Limb (tissue), 2 donors: ENCODE results near the gene PPM1J.

ENCODE experiments used
- DNase-seq, 2 donors: peaks; one replicate each; pipeline ENCODE4 v3.0.0-alpha.2; 2016; ENCODE audit errors: extremely low spot score in 2 of 2

The PPM1J gene

GRCh38 chr1:112704934-112705627, 10.1 kb downstream of the PPM1J start:
- DNase-seq: peak; percentile 86 to 93

DNA sequence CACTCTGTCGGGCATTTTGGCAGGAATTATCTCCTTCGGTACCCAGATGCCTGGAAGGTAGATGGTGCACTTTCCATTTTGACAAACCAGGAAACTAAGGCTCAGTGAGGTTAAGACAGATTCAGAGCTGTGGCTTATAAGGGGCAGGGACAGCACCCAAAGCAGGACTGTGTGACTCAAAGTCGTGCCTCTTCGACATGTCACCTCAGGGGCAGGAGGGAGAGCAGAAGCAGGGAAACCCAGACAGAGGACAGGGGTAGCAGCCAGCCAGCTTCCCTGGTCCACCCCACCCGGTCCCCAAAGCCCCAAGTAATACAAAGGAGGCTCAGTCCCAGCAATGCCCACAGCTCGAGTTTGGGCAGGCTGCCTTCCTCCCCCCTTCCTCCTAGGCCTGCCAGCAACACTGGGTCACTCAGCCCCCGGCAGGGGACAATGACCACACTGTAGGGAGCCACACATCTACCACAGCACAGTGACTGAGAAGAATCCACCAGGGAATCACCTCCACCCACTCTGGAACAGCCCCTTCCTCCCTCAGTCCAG, 10.7 kb downstream of the PPM1J start:
- no peak for DNase-seq

GRCh38 chr1:112703706-112704105, 11.4 kb downstream of the PPM1J start:
- no peak for DNase-seq

GRCh38 chr1:112702420-112703261, 12.5 kb downstream of the PPM1J start:
- no peak for DNase-seq

GRCh38 chr1:112702067-112702395, 13.1 kb downstream of the PPM1J start:
- no peak for DNase-seq

DNA sequence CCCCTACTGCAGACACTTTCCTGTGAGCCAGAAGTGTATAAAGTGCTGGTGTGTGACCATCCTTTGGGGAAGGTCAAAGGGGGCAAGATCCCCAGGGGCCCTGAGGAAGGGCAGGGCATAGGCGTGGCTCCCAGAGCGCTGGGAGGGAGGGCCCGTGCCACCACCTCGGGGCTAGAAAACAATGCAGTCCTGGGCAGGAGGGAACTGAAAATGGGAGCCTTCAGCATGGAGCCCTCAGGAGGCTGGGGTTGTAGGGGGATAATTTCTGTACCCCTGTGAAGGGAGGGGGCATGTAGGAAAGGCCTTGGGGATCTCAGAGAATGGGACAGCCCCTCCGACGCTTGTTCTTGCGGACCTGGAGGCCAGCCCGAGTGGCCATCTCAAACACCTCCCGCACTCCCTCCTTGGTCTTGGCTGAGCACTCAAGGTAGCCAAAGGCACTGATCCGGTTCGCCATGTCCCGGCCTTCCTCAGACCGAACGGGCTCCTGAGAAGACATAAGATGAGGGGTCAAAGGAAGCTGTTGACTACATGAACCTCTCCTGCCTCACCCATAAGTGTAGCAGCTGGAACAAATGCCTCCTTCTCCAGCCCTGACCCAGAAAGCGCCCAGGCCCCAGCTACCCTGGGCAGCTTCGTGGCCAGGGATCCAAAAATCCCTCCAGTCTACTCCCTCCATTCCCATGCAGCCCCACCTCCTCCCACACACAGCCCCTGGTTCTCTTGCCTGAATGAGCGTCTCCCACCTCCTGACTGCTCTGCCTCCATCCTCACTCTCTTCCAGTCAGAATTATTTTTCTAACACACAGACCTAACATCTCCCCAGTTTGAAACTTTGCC, 13.7 kb downstream of the PPM1J start:
- peak in 1 of 2 donors; percentile 24 for DNase-seq

- DNase-seq: peak; percentile 90 to 95
These were observed 14.6 kb downstream of the PPM1J start for GRCh38 chr1:112700290-112701226.

DNA sequence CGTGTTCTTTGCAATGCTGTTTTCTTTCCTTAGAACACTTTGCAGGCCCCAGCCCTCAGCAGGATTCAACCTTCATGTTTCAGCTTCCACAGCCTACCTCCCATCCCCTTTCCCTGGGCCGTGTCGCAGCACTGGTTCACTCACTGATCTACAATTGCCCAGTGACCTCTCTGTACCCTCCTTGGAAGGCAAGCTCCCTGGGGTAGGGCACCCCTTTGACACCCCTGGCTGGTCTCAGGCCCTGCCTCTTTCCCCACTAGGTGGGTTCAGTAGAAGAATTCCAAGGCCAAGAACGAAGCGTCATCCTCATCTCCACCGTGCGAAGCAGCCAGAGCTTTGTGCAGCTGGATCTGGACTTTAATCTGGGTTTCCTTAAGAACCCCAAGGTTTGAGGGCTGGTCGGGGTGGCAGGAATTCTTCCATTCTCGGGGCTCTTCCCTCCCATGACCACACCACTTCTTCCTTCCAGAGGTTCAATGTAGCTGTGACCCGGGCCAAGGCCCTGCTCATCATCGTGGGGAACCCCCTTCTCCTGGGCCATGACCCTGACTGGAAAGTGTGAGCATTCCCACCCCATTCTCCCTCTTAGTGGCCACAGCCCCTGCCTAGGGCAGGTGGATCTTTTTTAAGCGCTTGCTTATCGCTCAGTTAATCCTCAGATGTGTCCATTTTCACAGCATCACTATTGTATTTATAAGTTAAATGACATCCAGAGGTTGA, 15.5 kb downstream of the PPM1J start:
- DNase-seq: peak in 1 of 2 donors; percentile 21

- DNase-seq: peak in 1 of 2 donors; percentile 26
These were observed 16.5 kb downstream of the PPM1J start for GRCh38 chr1:112698366-112699310.

DNA sequence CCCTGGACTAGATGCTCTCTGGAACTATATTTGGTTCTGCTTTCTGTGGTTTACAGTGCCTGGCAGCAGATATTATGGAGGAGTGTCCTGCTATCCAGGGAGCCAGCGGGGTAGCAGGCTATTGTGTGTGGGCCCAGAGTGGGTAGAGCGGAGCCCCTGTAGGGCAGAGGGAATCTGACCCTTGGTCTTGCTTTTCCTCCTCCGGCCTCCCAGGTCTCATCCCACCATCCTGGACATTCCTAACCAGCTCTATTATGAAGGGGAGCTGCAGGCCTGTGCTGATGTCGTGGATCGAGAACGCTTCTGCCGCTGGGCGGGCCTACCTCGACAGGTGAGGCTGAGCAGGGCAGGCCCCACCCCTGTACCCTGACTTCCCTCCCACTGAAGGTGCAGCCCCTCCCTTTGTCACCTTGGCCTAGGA, 17.3 kb downstream of the PPM1J start:
- no peak for DNase-seq

DNA sequence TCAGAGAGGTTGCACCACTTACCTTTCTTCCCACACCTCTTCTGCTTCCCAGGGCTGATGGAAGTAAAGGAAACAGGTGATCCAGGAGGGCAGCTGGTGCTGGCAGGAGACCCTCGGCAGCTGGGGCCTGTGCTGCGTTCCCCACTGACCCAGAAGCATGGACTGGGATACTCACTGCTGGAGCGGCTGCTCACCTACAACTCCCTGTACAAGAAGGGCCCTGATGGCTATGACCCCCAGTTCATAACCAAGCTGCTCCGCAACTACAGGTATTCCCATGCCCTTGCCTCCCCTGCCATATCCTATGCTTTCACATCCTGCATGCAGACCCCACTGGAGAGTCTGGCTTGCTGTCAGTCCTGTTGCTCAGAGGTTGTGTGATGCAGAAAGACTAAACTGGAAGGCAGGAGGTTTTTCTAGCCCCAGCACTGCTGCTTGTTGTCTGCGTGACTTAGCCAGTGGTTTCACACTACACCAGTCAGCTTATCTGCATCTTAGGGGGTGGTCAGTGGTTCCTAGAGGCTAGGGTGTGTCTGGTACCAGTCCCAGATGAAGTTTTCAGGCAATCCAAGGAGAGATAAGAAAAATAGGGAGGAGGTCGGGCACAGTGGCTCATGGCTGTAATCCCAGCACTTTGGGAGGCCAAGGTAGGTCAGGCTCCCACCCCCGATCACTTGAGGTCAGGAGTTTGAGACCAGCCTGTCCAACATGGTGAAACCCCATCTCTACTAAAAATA, 18.4 kb downstream of the PPM1J start:
- DNase-seq: no peak

DNA sequence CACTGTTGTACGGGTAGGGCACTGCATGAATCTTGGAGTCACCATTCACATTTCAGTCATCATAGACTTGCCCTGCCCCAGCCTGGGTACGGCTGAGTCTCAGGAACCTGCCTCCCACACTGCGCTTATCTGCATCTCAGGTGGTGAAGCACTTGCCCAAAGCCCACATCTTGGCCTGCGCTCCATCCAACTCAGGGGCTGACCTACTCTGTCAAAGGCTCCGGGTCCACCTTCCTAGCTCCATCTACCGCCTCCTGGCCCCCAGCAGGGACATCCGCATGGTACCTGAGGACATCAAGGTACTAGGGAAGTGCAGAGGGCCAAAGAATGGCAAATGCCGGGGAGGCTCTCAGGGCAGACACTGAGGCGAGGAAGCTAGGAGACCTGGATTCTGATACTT, 19.9 kb downstream of the PPM1J start:
- DNase-seq: no peak

- no peak for DNase-seq
These were observed 20.7 kb downstream of the PPM1J start for GRCh38 chr1:112694363-112694929.

GRCh38 chr1:112693821-112694220, 21.3 kb downstream of the PPM1J start:
- DNase-seq: no peak

DNA sequence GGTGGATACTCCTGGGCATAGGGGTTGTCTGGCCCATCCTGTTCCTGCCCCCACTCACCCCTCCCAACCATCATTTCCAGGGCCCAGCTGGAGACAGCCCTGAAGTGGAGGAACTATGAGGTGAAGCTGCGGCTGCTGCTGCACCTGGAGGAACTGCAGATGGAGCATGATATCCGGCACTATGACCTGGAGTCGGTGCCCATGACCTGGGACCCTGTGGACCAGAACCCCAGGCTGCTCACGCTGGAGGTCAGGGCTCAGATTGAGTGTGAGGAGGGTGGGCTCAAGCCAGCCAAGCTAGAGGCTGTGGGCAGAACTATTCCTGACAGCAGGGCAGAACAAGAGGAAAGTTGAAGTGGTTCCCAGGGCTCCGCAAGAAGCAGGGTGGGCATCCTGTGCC, 22.5 kb downstream of the PPM1J start:
- DNase-seq: no peak

DNA sequence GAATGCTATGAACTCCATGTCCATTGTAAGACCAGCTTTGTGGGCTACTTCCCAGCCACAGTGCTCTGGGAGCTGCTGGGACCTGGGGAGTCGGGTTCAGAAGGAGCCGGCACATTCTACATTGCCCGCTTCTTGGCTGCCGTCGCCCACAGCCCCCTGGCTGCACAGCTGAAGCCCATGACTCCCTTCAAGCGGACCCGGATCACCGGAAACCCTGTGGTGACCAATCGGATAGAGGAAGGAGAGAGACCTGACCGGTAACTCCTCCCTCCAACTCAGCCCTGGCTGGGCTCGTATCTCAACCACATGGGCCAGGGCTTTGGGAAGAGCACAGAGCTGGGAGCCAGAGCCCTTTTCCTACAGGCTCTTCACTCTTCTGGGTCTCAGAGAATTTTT, 25.3 kb downstream of the PPM1J start:
- DNase-seq: no peak

- no peak for DNase-seq
These were observed 25.8 kb downstream of the PPM1J start for GRCh38 chr1:112689196-112689841.
